ENCODE data around the gene COL4A1.

Gene COL4A1

DNA sequence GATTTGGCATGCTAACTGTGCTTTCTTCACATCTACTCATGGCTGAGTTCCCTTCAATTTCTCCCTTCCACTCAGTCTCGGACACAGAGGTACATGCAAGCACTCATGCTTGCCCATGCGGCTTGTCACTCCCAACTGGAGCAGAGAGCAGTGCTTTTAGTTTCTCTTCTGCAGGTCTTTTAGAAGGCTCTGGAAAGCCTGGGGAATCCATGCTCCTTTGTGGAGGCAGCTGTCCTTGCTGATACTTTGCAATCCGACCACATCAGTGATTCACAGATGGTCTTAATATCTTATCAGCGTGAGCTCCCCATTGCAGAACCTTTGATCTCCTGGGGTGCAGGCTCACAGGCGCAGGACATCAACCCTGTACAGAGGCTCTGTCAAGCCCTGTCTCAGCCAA, 203.9 kb downstream of the COL4A1 start:
- DNase-seq = no peak

GRCh38 chr13:110102053-110102452, 204.9 kb downstream of the COL4A1 start:
- no peak for DNase-seq

GRCh38 chr13:110099922-110100321, 207.0 kb downstream of the COL4A1 start:
- DNase-seq = no peak

Measured in stimulated activated CD4-positive, alpha-beta T cell treated with anti-CD3 and anti-CD28 coated beads, Interleukin-15, amount 100 ng/mL, for 24 hours (primary cell).